SK-N-SH treated with all-trans-retinoic acid at 6 μM for 48 hours (cell line): Measurements from ENCODE around the gene CFAP157.

Experiments
- ARNTL ChIP-seq: fragments of 450-650 bp; formaldehyde crosslinking; IDR thresholded peaks from 2 replicates; pipeline ENCODE4 v1.5.0; 2020; ENCODE audit warnings: low read depth, mild to moderate bottlenecking, moderate library complexity, borderline replicate concordance
- CREB5 ChIP-seq: fragments of 250-450 bp; sonication (Bioruptor Pico); IDR thresholded peaks from 2 replicates; pipeline ENCODE4 v1.5.1; 2020; ENCODE audit warnings: low read depth, mild to moderate bottlenecking, moderate library complexity
- PATZ1 ChIP-seq: fragments of 250-450 bp; sonication (Bioruptor Pico); IDR thresholded peaks from 2 replicates; pipeline ENCODE4 v1.8.0; 2020; ENCODE audit warnings: mild to moderate bottlenecking, moderate library complexity, borderline replicate concordance
- RARB ChIP-seq: fragments of 250-450 bp; sonication (Bioruptor Pico); IDR thresholded peaks from 2 replicates; pipeline ENCODE4 v1.8.0; 2021; ENCODE audit warnings: mild to moderate bottlenecking, moderate library complexity
- SNAI2 ChIP-seq: fragments of 250-450 bp; sonication (Bioruptor Pico); IDR thresholded peaks from 2 replicates; pipeline ENCODE4 v1.5.0; 2020; ENCODE audit warnings: mild to moderate bottlenecking, moderate library complexity
- TCF4 ChIP-seq: fragments of 250-450 bp; sonication (Bioruptor Pico); IDR thresholded peaks from 2 replicates; pipeline ENCODE4 v1.8.0; 2021; ENCODE audit warnings: mild to moderate bottlenecking, moderate library complexity, borderline replicate concordance
- ZC3H10 ChIP-seq: fragments of 250-450 bp; sonication (Bioruptor Pico); IDR thresholded peaks from 2 replicates; pipeline ENCODE4 v1.5.1; 2021; ENCODE audit warnings: mild to moderate bottlenecking, moderate library complexity
- ZFP3 ChIP-seq: fragments of 250-450 bp; sonication (Bioruptor Pico); IDR thresholded peaks from 2 replicates; pipeline ENCODE4 v1.5.0; 2020; ENCODE audit warnings: mild to moderate bottlenecking, moderate library complexity
- ZFP30 ChIP-seq: fragments of 450-650 bp; formaldehyde crosslinking; IDR thresholded peaks from 2 replicates; pipeline ENCODE4 v1.5.0; 2022; ENCODE audit warnings: mild to moderate bottlenecking, moderate library complexity
- ZNF8 ChIP-seq: fragments of 450-650 bp; formaldehyde crosslinking; IDR thresholded peaks from 2 replicates; pipeline ENCODE4 v1.5.0; 2020; ENCODE audit warnings: mild to moderate bottlenecking, moderate library complexity
- TF ChIP-seq, protein P1 (sequence below): fragments of 250-450 bp; sonication (Bioruptor Pico); IDR thresholded peaks from 2 replicates; pipeline ENCODE4 v1.5.0; 2020; ENCODE audit warnings: mild to moderate bottlenecking, moderate library complexity

DNA sequence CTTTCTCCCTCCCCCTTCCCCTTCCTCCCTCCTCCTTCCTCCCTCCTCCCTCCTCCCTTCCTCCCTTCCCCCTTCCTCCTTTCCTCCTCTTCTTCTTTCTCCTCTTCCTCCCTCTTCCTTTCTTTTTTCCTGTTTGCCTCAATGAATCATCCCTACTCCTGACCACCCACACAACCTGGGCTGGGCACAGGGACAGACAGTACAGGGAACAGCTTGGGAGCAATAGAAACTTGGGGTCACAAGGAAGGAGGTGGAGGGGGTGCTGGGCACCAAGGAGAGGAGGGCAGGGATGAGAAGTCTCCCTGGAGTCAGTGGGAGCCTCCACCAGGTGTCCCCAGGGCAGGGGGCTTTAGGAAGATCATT lies 14.1 kb downstream of the CFAP157 start:
- no peak for TF ChIP-seq ZFP3 (CRISPR knock-in tag)
- TF ChIP-seq PATZ1 (CRISPR knock-in tag): no peak
- TF ChIP-seq, protein P1, sequence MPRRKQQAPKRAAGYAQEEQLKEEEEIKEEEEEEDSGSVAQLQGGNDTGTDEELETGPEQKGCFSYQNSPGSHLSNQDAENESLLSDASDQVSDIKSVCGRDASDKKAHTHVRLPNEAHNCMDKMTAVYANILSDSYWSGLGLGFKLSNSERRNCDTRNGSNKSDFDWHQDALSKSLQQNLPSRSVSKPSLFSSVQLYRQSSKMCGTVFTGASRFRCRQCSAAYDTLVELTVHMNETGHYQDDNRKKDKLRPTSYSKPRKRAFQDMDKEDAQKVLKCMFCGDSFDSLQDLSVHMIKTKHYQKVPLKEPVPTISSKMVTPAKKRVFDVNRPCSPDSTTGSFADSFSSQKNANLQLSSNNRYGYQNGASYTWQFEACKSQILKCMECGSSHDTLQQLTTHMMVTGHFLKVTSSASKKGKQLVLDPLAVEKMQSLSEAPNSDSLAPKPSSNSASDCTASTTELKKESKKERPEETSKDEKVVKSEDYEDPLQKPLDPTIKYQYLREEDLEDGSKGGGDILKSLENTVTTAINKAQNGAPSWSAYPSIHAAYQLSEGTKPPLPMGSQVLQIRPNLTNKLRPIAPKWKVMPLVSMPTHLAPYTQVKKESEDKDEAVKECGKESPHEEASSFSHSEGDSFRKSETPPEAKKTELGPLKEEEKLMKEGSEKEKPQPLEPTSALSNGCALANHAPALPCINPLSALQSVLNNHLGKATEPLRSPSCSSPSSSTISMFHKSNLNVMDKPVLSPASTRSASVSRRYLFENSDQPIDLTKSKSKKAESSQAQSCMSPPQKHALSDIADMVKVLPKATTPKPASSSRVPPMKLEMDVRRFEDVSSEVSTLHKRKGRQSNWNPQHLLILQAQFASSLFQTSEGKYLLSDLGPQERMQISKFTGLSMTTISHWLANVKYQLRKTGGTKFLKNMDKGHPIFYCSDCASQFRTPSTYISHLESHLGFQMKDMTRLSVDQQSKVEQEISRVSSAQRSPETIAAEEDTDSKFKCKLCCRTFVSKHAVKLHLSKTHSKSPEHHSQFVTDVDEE (CRISPR knock-in tag): no peak
- TF ChIP-seq ZC3H10 (CRISPR knock-in tag): no peak
- TF ChIP-seq RARB: no peak
- no peak for TF ChIP-seq TCF4
- no peak for TF ChIP-seq CREB5 (CRISPR knock-in tag)
- no peak for TF ChIP-seq SNAI2 (CRISPR knock-in tag)
- no peak for TF ChIP-seq ARNTL (CRISPR knock-in tag)
- TF ChIP-seq ZFP30 (CRISPR knock-in tag): no peak
- no peak for TF ChIP-seq ZNF8 (CRISPR knock-in tag)
